Liver (tissue), 9 donors: Measurements from ENCODE around the gene NBEA. TPM values are rescaled to one million over a fixed set of nuclear protein-coding genes. Genes with fewer than 3 reads are reported as not detected.

Experiments used
- DNase-seq: peaks from one replicate; pipeline ENCODE4 v3.0.0-alpha.2; 2017; ENCODE audit warnings: low spot score
- H3K27ac ChIP-seq, 2 donors: one replicate each; pipeline ENCODE4 v1.7.0; 2013; ENCODE audit warnings: inconsistent platforms in 2 of 2, low read length in 2 of 2, control low read depth in 1 of 2, low read depth in 1 of 2, mild to moderate bottlenecking in 1 of 2
- H3K27me3 ChIP-seq, 4 donors: one replicate each; pipeline versions ENCODE4 v1.6.1 to v1.7.0; 2013; ENCODE audit warnings: low read length in 3 of 4, inconsistent platforms in 1 of 4, mild to moderate bottlenecking in 1 of 4, moderate library complexity in 1 of 4; ENCODE audit not compliant: control insufficient read depth in 4 of 4, insufficient read depth in 4 of 4
- H3K36me3 ChIP-seq, 4 donors: one replicate each; pipeline versions ENCODE4 v1.6.1 to v1.7.0; 2013; ENCODE audit warnings: low read length in 3 of 4, mild to moderate bottlenecking in 3 of 4, low read depth in 1 of 4, moderate library complexity in 1 of 4; ENCODE audit not compliant: control insufficient read depth in 4 of 4, insufficient read depth in 3 of 4
- H3K4me1 ChIP-seq, 4 donors: one replicate each; pipeline versions ENCODE4 v1.6.1 to v1.7.0; 2013; ENCODE audit warnings: low read length in 3 of 4, mild to moderate bottlenecking in 3 of 4, moderate library complexity in 1 of 4; ENCODE audit not compliant: control insufficient read depth in 4 of 4, insufficient read depth in 4 of 4
- H3K4me3 ChIP-seq, 3 donors: one replicate each; pipeline versions ENCODE4 v1.6.1 to v1.7.0; 2013; ENCODE audit warnings: low read length in 3 of 3, control low read depth in 1 of 3, low read depth in 1 of 3, mild to moderate bottlenecking in 1 of 3
- H3K9ac ChIP-seq, 2 donors: one replicate each; pipeline ENCODE4 v1.7.0; 2013; ENCODE audit warnings: low read length in 2 of 2, mild to moderate bottlenecking in 2 of 2, moderate library complexity in 2 of 2, control low read depth in 1 of 2, low read depth in 1 of 2
- H3K9me3 ChIP-seq, 4 donors: one replicate each; pipeline versions ENCODE4 v1.6.1 to v1.7.0; 2013; ENCODE audit warnings: low read length in 3 of 4; ENCODE audit not compliant: control insufficient read depth in 4 of 4
- EGR1 ChIP-seq, 2 donors: IDR thresholded peaks; 2 replicates each; pipeline ENCODE4 v1.6.1; 2016 to 2018; ENCODE audit warnings: antibody characterized with exemption in 2 of 2, low read depth in 2 of 2
- FOXA1 ChIP-seq: IDR thresholded peaks from 2 replicates; pipeline ENCODE4 v1.6.1; 2016; ENCODE audit warnings: antibody characterized with exemption
- FOXA2 ChIP-seq: IDR thresholded peaks from 2 replicates; pipeline ENCODE4 v1.6.1; 2016; ENCODE audit warnings: antibody characterized with exemption
- GABPA ChIP-seq, 2 donors: IDR thresholded peaks in 1 of 2; conservative IDR thresholded peaks in 1 of 2; 2 replicates each; pipeline ENCODE4 v1.6.1; 2016; ENCODE audit warnings: antibody characterized with exemption in 2 of 2, mild to moderate bottlenecking in 1 of 2, moderate library complexity in 1 of 2
- HNF4A ChIP-seq, 2 donors: conservative IDR thresholded peaks; 2 replicates each; pipeline ENCODE4 v1.6.1; 2016; ENCODE audit warnings: antibody characterized with exemption in 2 of 2, mild to moderate bottlenecking in 2 of 2
- HNF4G ChIP-seq: IDR thresholded peaks from 2 replicates; pipeline ENCODE4 v1.6.1; 2016; ENCODE audit warnings: antibody characterized with exemption
- JUND ChIP-seq, 2 donors: IDR thresholded peaks; 2 replicates each; pipeline ENCODE4 v1.6.1; 2016; ENCODE audit warnings: antibody characterized with exemption in 2 of 2
- NR2F2 ChIP-seq: IDR thresholded peaks from 2 replicates; pipeline ENCODE4 v1.6.1; 2016; ENCODE audit warnings: antibody characterized with exemption
- RAD21 ChIP-seq, 2 donors: IDR thresholded peaks; 2 replicates each; pipeline ENCODE4 v1.6.1; 2016; ENCODE audit warnings: antibody characterized with exemption in 2 of 2, mild to moderate bottlenecking in 2 of 2
- REST ChIP-seq: IDR thresholded peaks from 2 replicates; pipeline ENCODE4 v1.6.1; 2016; ENCODE audit warnings: antibody characterized with exemption, mild to moderate bottlenecking
- RXRA ChIP-seq, 2 donors: IDR thresholded peaks; 2 replicates each; pipeline ENCODE4 v1.6.1; 2017 to 2018; ENCODE audit warnings: antibody characterized with exemption in 2 of 2, mild to moderate bottlenecking in 1 of 2
- SP1 ChIP-seq: IDR thresholded peaks from 2 replicates; pipeline ENCODE4 v1.6.1; 2018; ENCODE audit warnings: antibody characterized with exemption, mild to moderate bottlenecking
- TAF1 ChIP-seq: conservative IDR thresholded peaks from 2 replicates; pipeline ENCODE4 v1.6.1; 2016; ENCODE audit warnings: antibody characterized with exemption, mild to moderate bottlenecking
- YY1 ChIP-seq: IDR thresholded peaks from 2 replicates; pipeline ENCODE4 v1.6.1; 2016; ENCODE audit warnings: antibody characterized with exemption, mild to moderate bottlenecking
- WGBS: extraction: QIAGEN DNeasy Blood & Tissue Kit; methylation state at CpG from one replicate; pipeline ENCODE4 v1.1.7; 2013; 5-methylcytosine and 5-hydroxymethylcytosine counted together
- polyA plus RNA-seq, 2 donors: library from polyadenylated mRNA; stranded (reverse) in 1 of 2; unstranded in 1 of 2; fragments of 200-250 nt in 1 of 2; fragments of >200 nt in 1 of 2; fragmentation: Nextera tagmentation in 1 of 2; extraction: Ambion mirVana in 1 of 2; gene quantifications; one replicate each; pipeline versions ENCODE4 v1.2.1 to v1.2.3, GENCODE V29; 2013 to 2015
- total RNA-seq, 2 donors: library from RNA; depleted of rRNA; stranded (reverse); fragments of >200 nt; gene quantifications; one replicate each; pipeline ENCODE4 v1.2.3, GENCODE V29; 2014
- TF ChIP-seq, protein P1 (sequence below): IDR thresholded peaks from 2 replicates; pipeline ENCODE4 v1.6.1; 2016; ENCODE audit warnings: antibody characterized with exemption
- TF ChIP-seq, protein P2 (sequence below): fragments of 150-350 bp; IDR thresholded peaks from 2 replicates; pipeline ENCODE4 v1.5.1; 2017; ENCODE audit warnings: improper control_type of control experiment, low read depth, low read length; ENCODE audit not compliant: missing input control
- TF ChIP-seq, protein P3 (sequence below): IDR thresholded peaks from 2 replicates; pipeline ENCODE4 v1.6.1; 2016; ENCODE audit warnings: antibody characterized with exemption
- TF ChIP-seq, protein P4 (sequence below): IDR thresholded peaks from 2 replicates; pipeline ENCODE4 v1.6.1; 2016; ENCODE audit warnings: antibody characterized with exemption
- donor health status: healthy.
- donor health status: healthy.
- donor health status: healthy.
- donor health status: healthy.
- donor health status: healthy.

The NBEA gene
- total and polyA plus RNA-seq, 4 donors: 0.24 to 3.5 (median 1.4) TPM

DNA sequence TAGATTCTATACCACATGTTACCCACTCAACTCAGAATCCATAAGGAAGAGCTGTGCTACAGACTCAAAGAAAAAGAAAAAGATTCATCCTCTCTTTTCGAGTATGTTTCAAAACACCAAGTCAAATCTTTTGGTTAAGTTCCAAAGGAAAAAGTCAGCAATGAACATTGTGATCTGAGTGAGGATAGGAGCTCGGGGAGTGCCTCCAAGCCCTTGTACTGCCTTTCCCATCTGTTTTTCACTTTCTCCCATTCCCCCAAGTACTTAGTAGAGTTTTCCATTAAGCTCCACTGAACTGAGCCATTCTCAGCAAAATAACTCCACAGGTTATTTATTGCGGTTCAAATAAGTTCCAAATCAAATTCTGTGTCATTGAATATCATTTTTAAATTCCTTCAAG lies 582.1 kb downstream of the NBEA start:
- no peak for DNase-seq
- TF ChIP-seq, protein P1, sequence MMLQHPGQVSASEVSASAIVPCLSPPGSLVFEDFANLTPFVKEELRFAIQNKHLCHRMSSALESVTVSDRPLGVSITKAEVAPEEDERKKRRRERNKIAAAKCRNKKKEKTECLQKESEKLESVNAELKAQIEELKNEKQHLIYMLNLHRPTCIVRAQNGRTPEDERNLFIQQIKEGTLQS: no peak
- TF ChIP-seq REST: no peak
- TF ChIP-seq JUND (IDR thresholded peaks at IDR 0.05): no peak
- TF ChIP-seq FOXA1: no peak
- no peak for TF ChIP-seq EGR1 (IDR thresholded peaks at IDR 0.05; ENCODE audit: low read depth in 2 of 2)
- TF ChIP-seq, protein P2, sequence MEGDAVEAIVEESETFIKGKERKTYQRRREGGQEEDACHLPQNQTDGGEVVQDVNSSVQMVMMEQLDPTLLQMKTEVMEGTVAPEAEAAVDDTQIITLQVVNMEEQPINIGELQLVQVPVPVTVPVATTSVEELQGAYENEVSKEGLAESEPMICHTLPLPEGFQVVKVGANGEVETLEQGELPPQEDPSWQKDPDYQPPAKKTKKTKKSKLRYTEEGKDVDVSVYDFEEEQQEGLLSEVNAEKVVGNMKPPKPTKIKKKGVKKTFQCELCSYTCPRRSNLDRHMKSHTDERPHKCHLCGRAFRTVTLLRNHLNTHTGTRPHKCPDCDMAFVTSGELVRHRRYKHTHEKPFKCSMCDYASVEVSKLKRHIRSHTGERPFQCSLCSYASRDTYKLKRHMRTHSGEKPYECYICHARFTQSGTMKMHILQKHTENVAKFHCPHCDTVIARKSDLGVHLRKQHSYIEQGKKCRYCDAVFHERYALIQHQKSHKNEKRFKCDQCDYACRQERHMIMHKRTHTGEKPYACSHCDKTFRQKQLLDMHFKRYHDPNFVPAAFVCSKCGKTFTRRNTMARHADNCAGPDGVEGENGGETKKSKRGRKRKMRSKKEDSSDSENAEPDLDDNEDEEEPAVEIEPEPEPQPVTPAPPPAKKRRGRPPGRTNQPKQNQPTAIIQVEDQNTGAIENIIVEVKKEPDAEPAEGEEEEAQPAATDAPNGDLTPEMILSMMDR: no peak
- TF ChIP-seq, protein P3, sequence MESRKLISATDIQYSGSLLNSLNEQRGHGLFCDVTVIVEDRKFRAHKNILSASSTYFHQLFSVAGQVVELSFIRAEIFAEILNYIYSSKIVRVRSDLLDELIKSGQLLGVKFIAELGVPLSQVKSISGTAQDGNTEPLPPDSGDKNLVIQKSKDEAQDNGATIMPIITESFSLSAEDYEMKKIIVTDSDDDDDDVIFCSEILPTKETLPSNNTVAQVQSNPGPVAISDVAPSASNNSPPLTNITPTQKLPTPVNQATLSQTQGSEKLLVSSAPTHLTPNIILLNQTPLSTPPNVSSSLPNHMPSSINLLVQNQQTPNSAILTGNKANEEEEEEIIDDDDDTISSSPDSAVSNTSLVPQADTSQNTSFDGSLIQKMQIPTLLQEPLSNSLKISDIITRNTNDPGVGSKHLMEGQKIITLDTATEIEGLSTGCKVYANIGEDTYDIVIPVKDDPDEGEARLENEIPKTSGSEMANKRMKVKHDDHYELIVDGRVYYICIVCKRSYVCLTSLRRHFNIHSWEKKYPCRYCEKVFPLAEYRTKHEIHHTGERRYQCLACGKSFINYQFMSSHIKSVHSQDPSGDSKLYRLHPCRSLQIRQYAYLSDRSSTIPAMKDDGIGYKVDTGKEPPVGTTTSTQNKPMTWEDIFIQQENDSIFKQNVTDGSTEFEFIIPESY: no peak
- no peak for TF ChIP-seq TAF1
- TF ChIP-seq HNF4A (conservative IDR thresholded peaks at IDR 0.05): no peak
- TF ChIP-seq RXRA (IDR thresholded peaks at IDR 0.05): no peak
- no peak for TF ChIP-seq HNF4G
- TF ChIP-seq YY1: no peak
- TF ChIP-seq RAD21 (IDR thresholded peaks at IDR 0.05): no peak
- TF ChIP-seq, protein P4, sequence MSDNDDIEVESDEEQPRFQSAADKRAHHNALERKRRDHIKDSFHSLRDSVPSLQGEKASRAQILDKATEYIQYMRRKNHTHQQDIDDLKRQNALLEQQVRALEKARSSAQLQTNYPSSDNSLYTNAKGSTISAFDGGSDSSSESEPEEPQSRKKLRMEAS: no peak
- no peak for TF ChIP-seq GABPA (IDR thresholded peaks at IDR 0.05 in 1 of 2, conservative IDR thresholded peaks at IDR 0.05 in 1 of 2)
- TF ChIP-seq FOXA2: no peak
- no peak for TF ChIP-seq SP1
- no peak for TF ChIP-seq NR2F2

More for the DNA sequence above, 582.1 kb downstream of the NBEA start:
- Histone ChIP-seq H3K9ac (no peak overlapping the region), H3K4me1 (no peaks in the 10 kb centered on the region), H3K4me3 (no peak overlapping the region), H3K27ac (no peak overlapping the region), H3K9me3 (no peaks in the 10 kb centered on the region), H3K27me3 (no peaks in the 10 kb centered on the region), H3K36me3 (no peaks in the 10 kb centered on the region)
- 85% methylated on average over 3 of the region's 3 CpGs for WGBS
